ENCODE measurements around the gene STRBP.

STRBP gene

DNA sequence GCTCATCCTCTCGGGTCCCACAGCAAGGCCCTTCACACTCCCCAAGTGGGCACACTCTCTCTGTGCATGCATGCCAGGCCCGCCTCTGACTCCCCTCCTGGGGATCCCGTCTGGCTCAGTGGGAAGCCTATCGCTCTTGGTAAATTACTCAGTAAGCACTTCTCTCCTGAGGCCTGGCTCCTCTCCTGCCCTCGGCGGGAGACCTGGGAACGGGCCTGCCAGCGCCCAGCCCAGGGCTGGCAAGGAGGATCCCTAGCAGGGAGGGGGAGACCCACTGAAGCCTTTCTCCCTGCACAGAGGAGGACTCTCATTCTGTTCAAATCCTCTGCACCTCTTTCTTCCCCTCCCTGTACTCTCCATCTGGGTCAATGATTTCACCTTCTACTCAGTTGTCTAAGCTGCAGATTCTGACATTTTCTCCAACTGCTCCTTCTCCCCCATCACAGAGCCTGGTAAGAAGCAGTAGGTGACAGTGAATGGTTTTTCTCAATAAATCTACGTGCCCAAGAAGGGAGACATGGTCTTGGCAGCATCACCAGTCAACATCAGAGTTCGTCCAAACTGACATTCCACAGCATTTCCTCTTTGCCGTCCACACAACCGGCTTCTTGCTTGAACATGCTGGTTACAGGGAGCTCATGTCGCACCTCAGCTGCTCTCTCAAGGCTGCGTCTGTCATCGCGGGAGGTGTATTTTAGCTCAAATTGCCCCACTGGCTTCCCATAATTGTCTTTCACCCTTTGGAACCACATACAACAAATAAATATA, 153.1 kb downstream of the STRBP start:
- DNase-seq (ENCODE audit: low read depth, low spot score): no peak
- ChIA-PET POLR2A (no interaction called here), CTCF (no interaction called here)
- TF ChIP-seq, protein P1, sequence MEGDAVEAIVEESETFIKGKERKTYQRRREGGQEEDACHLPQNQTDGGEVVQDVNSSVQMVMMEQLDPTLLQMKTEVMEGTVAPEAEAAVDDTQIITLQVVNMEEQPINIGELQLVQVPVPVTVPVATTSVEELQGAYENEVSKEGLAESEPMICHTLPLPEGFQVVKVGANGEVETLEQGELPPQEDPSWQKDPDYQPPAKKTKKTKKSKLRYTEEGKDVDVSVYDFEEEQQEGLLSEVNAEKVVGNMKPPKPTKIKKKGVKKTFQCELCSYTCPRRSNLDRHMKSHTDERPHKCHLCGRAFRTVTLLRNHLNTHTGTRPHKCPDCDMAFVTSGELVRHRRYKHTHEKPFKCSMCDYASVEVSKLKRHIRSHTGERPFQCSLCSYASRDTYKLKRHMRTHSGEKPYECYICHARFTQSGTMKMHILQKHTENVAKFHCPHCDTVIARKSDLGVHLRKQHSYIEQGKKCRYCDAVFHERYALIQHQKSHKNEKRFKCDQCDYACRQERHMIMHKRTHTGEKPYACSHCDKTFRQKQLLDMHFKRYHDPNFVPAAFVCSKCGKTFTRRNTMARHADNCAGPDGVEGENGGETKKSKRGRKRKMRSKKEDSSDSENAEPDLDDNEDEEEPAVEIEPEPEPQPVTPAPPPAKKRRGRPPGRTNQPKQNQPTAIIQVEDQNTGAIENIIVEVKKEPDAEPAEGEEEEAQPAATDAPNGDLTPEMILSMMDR (IDR thresholded peaks at IDR 0.05; ENCODE audit: insufficient read depth, low read length, missing control alignments): no peak
- no peak overlapping the region for H3K4me3 ChIP-seq (ENCODE audit: low read depth, low read length)

DNA sequence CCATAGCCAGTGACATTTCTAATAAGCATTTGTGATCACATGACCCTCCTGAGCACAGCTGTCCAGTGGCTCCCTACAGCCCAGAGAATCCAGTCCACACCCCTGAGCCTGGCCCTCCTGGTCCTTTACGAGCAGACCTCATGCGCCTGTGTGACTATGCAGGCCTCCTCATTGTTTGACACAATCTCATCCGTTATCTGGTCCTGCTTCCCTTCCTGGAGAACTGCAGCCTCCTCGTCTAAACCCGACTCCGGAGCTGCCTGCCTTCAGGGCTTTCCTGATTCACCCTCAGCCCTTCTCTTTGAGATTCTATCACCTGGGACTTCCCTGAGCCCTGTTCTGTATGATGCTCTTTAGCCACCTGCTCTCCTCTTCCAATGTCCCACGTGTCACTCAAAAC, 155.2 kb downstream of the STRBP start:
- TF ChIP-seq, protein P1 (IDR thresholded peaks at IDR 0.05; ENCODE audit: insufficient read depth, low read length, missing control alignments): no peak
- no peak overlapping the region for H3K4me3 ChIP-seq (ENCODE audit: low read depth, low read length)
- ChIA-PET POLR2A (no interaction called here), CTCF (interaction anchor here (0.6 to 4.5 kb wide), 2 partner anchors 237 to 241 kb away, joined by 3 to 19 read pairs; no protein-coding TSS in a partner anchor)
- no peak for DNase-seq (ENCODE audit: low read depth, low spot score)

DNA sequence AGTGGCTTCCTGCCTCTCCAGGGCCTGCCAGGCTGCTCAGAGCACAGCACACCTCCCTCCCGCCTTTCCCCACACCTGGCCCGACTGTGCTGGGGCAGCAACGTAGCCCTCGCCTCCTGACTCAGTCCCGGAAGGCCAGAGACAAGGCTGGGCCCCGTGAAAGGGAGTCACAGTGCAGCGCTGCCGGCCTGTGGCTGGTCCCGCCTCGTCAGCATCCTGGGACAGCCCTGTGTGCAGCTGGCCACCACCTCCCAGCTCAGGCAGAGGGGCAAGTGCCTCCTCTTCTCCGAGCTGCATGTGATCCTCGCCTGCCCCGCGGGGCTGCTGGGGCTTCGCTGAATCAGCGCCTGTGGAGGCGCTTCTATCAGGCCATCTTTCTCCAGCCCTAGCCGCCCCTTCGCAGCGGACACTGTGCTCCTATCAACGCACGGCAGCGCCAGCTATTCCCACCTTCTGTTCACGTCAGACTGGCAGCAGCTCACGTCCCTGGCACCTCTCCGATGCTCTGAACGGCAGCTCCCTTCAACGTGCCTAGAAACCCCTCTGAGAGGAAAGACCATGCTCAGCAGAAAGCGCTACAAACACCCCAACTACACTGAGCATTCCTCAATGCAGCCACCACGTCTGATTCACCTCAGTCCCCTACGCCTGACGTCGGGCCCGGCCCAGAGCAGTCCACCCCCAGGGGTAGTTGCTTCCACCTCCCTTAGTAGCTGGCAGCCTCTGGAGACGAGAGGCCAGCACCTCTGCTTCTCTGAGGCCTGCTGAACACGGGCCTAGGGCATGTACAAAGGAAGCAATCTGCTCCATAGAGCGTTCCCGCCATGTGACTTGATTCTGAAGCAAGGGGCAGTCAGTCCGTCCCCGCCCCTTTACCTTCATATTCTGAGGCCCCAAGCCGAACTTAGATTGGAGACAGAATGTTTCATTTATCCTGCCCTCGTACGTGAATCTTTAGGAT, 156.1 kb downstream of the STRBP start:
- TF ChIP-seq, protein P1 (IDR thresholded peaks at IDR 0.05; ENCODE audit: insufficient read depth, low read length, missing control alignments): no peak
- ChIA-PET POLR2A (no interaction called here), CTCF (interaction anchor here (0.6 to 4.5 kb wide), 3 partner anchors 11 to 242 kb away, joined by 3 to 19 read pairs (median 3); no protein-coding TSS in a partner anchor)
- DNase-seq (ENCODE audit: low read depth, low spot score): no peak
- no peak overlapping the region for H3K4me3 ChIP-seq (ENCODE audit: low read depth, low read length)

DNA sequence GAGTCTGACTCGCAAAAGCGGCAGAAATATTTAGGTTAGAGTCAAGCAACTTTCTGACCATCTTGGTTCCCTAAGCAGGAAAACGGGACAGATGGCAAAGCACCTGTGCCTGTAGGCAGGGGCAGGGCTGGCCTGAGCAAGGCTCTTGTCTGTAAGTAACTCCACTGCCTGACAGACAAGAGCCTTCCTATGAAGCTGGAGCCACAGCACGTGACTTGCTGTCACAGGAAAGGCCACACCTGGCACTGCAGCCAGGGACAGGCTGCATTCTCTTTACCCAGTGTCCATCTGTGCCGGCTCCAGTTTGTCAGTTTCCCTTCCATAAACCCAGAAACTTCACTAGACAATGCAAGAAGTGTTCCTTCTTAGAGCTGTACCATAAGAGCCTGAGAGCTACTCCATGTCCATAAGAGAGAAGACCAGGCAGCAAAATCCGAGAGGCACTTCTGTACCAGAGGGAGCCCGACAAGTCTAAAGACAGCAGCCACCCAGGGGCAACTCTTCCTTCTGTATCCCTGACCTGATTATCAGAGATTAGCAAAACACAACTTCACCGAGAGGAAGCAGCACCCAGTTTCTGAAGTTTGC, 156.9 kb downstream of the STRBP start:
- ChIA-PET POLR2A (no interaction called here), CTCF (interaction anchor here (1.2 to 4.5 kb wide), 3 partner anchors 10 to 239 kb away, joined by 3 to 19 read pairs (median 3); no protein-coding TSS in a partner anchor)
- no peak for DNase-seq (ENCODE audit: low read depth, low spot score)
- TF ChIP-seq, protein P1 (IDR thresholded peaks at IDR 0.05; ENCODE audit: insufficient read depth, low read length, missing control alignments): no peak
- no peak overlapping the region for H3K4me3 ChIP-seq (ENCODE audit: low read depth, low read length)

DNA sequence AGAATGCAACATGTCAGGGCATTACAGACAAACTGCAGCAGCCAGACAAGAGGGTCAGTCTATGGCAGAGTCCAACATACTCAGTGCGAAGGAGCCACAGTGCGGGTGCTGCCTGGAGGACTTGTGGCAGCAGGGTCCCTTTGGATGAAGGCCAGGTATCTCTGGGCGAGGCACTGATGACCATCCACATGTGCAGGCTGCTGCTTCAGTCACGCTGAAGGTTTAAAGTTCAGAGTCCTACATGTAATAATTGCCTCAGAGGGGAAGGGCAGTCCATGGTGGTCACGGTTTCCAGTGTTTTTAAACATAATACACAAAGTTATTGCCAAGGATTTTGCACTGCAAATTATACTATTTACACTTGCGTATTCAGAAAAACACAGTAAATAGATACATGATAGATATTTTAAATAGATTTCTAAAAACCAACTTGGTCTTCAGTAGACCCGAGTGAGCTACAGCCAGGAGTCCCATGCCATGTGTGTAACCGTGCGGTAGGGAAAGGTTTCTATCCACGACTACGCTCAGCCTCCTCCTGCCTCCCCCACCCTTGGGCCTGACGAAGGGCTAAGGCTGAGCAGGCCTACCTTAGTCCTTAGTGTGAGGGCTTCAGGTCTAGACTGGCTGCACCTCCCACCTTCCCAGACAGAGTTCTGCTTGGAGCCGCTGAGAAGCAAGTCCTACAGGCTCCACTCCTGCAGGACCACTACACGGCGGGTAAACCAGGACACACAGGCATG, 158.7 kb downstream of the STRBP start:
- no peak overlapping the region for H3K4me3 ChIP-seq (ENCODE audit: low read depth, low read length)
- POLR2A ChIA-PET: no interaction called here
- no peak for DNase-seq (ENCODE audit: low read depth, low spot score)
- CTCF ChIA-PET: interaction anchor here (0.8 to 4.5 kb wide), 2 partner anchors 8 to 240 kb away, joined by 3 to 19 read pairs; no protein-coding TSS in a partner anchor
- TF ChIP-seq, protein P1 (IDR thresholded peaks at IDR 0.05; ENCODE audit: insufficient read depth, low read length, missing control alignments): no peak

Data from AG04449 (cell line).